Neural cell (in vitro differentiated cells): ENCODE data around the gene PPIL4. TPM values are rescaled to one million over a fixed set of nuclear protein-coding genes. Genes with fewer than 3 reads are reported as not detected.

Experiments
- H2AFZ ChIP-seq: fragments of 200-600, 300-800 bp; sonication (generic), shearing (Covaris generic); 2 replicates; pipeline ENCODE4 v1.6.0; 2014; ENCODE audit warnings: low read depth, mild to moderate bottlenecking, antibody characterized with exemption, low read length, moderate library complexity
- H3F3A ChIP-seq: fragments of 200-600 bp; shearing (Covaris generic); 2 replicates; pipeline ENCODE4 v1.6.1; 2016; ENCODE audit warnings: mild to moderate bottlenecking, moderate library complexity, mixed read lengths, antibody characterized with exemption, low read length; ENCODE audit not compliant: insufficient read depth, poor library complexity, severe bottlenecking
- H3K27ac ChIP-seq: fragments of 200-600, 300-800 bp; sonication (generic), shearing (Covaris generic); 2 replicates; pipeline ENCODE4 v1.5.1; 2014; ENCODE audit warnings: mild to moderate bottlenecking, low read length, moderate library complexity
- H3K27me3 ChIP-seq: fragments of 300-800, 200-600 bp; sonication (generic), shearing (Covaris generic); 2 replicates; pipeline ENCODE4 v1.6.0; 2014; ENCODE audit warnings: mild to moderate bottlenecking, low read depth, low read length, moderate library complexity; ENCODE audit not compliant: insufficient read depth
- H3K36me3 ChIP-seq: fragments of 300-800, 200-600 bp; sonication (generic), shearing (Covaris generic); 2 replicates; pipeline ENCODE4 v1.5.1; 2014; ENCODE audit warnings: mild to moderate bottlenecking, antibody characterized with exemption, low read length, moderate library complexity; ENCODE audit not compliant: insufficient read depth
- H3K4me2 ChIP-seq: fragments of 300-800, 200-600 bp; sonication (generic), shearing (Covaris generic); 2 replicates; pipeline ENCODE4 v1.6.0; 2014; ENCODE audit warnings: mild to moderate bottlenecking, low read length
- H3K4me3 ChIP-seq: fragments of 300-800, 200-600 bp; sonication (generic), shearing (Covaris generic); 2 replicates; pipeline ENCODE4 v1.5.1; 2014; ENCODE audit warnings: mild to moderate bottlenecking, low read length, moderate library complexity
- H3K79me2 ChIP-seq: fragments of 200-600 bp; shearing (Covaris generic); replicated peaks from 2 replicates; pipeline ENCODE4 v1.6.0; 2014; ENCODE audit warnings: mild to moderate bottlenecking, low read length, moderate library complexity; ENCODE audit not compliant: insufficient read depth
- H3K9ac ChIP-seq: fragments of 300-800, 200-600 bp; sonication (generic), shearing (Covaris generic); 2 replicates; pipeline ENCODE4 v1.6.1; 2016; ENCODE audit warnings: mild to moderate bottlenecking, low read length, mixed read lengths
- H3K9me2 ChIP-seq: fragments of 200-600 bp; shearing (Covaris generic); 2 replicates; pipeline ENCODE4 v1.6.1; 2016; ENCODE audit warnings: mild to moderate bottlenecking, low read length, mixed read lengths; ENCODE audit not compliant: insufficient read depth
- H3K9me3 ChIP-seq: fragments of 200-600, 300-800 bp; sonication (generic), shearing (Covaris generic); 2 replicates; pipeline ENCODE4 v1.6.1; 2016; ENCODE audit warnings: mild to moderate bottlenecking, mixed run types, low read length, moderate library complexity, mixed read lengths
- H4K20me1 ChIP-seq: fragments of 200-600 bp; shearing (Covaris generic); 2 replicates; pipeline ENCODE4 v1.6.1; 2016; ENCODE audit warnings: mild to moderate bottlenecking, mixed run types; ENCODE audit not compliant: insufficient read depth
- EP300 ChIP-seq: fragments of 450-650 bp; conservative IDR thresholded peaks from 2 replicates; pipeline ENCODE4 v1.6.1; 2014; ENCODE audit warnings: antibody characterized with exemption, mild to moderate bottlenecking, moderate library complexity; ENCODE audit not compliant: poor library complexity, severe bottlenecking
- EZH2 ChIP-seq: fragments of 200-600, 300-800 bp; shearing (Covaris generic), sonication (generic); IDR thresholded peaks from 2 replicates; pipeline ENCODE4 v1.6.1; 2014; ENCODE audit warnings: antibody characterized with exemption, low read length, borderline replicate concordance, mild to moderate bottlenecking; ENCODE audit not compliant: insufficient read depth, poor library complexity, severe bottlenecking
- MXI1 ChIP-seq: fragments of 450-650 bp; conservative IDR thresholded peaks from 2 replicates; pipeline ENCODE4 v1.6.1; 2014; ENCODE audit warnings: antibody characterized with exemption, mild to moderate bottlenecking; ENCODE audit not compliant: poor library complexity, severe bottlenecking
- POLR2AphosphoS5 ChIP-seq: IDR thresholded peaks from 2 replicates; pipeline ENCODE4 v1.6.1; 2012
- RAD21 ChIP-seq: fragments of 450-650 bp; conservative IDR thresholded peaks from 2 replicates; pipeline ENCODE4 v1.6.1; 2014; ENCODE audit warnings: antibody characterized with exemption, mild to moderate bottlenecking, moderate library complexity
- SMC3 ChIP-seq: fragments of 450-650 bp; conservative IDR thresholded peaks from 2 replicates; pipeline ENCODE4 v1.6.1; 2014; ENCODE audit warnings: antibody characterized with exemption, mild to moderate bottlenecking, moderate library complexity; ENCODE audit not compliant: poor library complexity
- TAF1 ChIP-seq: IDR thresholded peaks from 2 replicates; pipeline ENCODE4 v1.6.1; 2012; ENCODE audit warnings: low read depth
- polyA plus RNA-seq: library from polyadenylated mRNA; depleted of rRNA; stranded (reverse); fragments of >200 nt; gene quantifications from 2 replicates; pipeline ENCODE4 v1.2.3, GENCODE V29; 2014
- TF ChIP-seq, protein P1 (sequence below): fragments of 450-650 bp; IDR thresholded peaks from 2 replicates; pipeline ENCODE4 v1.5.1; 2014; ENCODE audit warnings: antibody characterized with exemption, mild to moderate bottlenecking, moderate library complexity; ENCODE audit not compliant: poor library complexity, severe bottlenecking
- TF ChIP-seq, protein P2 (sequence below): IDR thresholded peaks from 2 replicates; pipeline ENCODE4 v1.6.1; 2012; ENCODE audit warnings: borderline replicate concordance

The PPIL4 gene
- polyA plus RNA-seq, 1 donor from 2014 or later, result 57.2 TPM

DNA sequence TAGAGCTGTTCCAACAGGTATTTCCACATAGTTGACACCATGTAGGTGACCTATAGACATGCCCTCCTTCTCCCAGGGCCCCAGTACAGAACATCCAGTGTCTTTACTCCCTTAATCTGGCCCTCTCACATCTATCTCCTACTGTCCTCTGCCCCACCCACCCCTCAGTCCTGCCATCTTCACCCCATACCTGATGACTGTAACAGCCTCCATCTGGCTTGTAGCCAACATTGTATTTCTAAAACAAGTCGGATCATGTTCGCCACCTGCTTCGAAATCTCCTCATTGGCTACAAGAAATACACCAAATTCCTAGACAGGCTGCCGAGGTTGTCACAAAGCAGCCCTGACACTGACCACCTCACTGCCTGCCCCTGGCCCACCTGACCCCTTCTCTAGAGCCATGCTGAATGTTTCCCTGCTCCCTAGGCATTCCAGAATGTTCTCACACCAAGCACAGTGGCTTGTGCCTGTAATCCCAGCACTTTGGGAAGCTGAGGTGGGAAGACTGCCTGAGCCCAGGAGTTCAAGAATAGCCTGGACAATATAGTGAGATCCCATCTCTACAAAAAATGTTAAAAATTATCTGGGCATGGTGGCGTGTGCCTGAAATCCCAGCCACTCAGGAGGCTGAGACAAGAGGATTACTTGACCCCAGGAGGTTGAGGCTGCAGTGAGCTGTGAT is 67.1 kb downstream of the PPIL4 start:
- no peak for TF ChIP-seq EZH2
- no peak for TF ChIP-seq EP300
- TF ChIP-seq, protein P1, sequence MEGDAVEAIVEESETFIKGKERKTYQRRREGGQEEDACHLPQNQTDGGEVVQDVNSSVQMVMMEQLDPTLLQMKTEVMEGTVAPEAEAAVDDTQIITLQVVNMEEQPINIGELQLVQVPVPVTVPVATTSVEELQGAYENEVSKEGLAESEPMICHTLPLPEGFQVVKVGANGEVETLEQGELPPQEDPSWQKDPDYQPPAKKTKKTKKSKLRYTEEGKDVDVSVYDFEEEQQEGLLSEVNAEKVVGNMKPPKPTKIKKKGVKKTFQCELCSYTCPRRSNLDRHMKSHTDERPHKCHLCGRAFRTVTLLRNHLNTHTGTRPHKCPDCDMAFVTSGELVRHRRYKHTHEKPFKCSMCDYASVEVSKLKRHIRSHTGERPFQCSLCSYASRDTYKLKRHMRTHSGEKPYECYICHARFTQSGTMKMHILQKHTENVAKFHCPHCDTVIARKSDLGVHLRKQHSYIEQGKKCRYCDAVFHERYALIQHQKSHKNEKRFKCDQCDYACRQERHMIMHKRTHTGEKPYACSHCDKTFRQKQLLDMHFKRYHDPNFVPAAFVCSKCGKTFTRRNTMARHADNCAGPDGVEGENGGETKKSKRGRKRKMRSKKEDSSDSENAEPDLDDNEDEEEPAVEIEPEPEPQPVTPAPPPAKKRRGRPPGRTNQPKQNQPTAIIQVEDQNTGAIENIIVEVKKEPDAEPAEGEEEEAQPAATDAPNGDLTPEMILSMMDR, result no peak
- no peak for TF ChIP-seq SMC3
- TF ChIP-seq RAD21, result no peak
- TF ChIP-seq POLR2AphosphoS5, result no peak
- TF ChIP-seq, protein P2, sequence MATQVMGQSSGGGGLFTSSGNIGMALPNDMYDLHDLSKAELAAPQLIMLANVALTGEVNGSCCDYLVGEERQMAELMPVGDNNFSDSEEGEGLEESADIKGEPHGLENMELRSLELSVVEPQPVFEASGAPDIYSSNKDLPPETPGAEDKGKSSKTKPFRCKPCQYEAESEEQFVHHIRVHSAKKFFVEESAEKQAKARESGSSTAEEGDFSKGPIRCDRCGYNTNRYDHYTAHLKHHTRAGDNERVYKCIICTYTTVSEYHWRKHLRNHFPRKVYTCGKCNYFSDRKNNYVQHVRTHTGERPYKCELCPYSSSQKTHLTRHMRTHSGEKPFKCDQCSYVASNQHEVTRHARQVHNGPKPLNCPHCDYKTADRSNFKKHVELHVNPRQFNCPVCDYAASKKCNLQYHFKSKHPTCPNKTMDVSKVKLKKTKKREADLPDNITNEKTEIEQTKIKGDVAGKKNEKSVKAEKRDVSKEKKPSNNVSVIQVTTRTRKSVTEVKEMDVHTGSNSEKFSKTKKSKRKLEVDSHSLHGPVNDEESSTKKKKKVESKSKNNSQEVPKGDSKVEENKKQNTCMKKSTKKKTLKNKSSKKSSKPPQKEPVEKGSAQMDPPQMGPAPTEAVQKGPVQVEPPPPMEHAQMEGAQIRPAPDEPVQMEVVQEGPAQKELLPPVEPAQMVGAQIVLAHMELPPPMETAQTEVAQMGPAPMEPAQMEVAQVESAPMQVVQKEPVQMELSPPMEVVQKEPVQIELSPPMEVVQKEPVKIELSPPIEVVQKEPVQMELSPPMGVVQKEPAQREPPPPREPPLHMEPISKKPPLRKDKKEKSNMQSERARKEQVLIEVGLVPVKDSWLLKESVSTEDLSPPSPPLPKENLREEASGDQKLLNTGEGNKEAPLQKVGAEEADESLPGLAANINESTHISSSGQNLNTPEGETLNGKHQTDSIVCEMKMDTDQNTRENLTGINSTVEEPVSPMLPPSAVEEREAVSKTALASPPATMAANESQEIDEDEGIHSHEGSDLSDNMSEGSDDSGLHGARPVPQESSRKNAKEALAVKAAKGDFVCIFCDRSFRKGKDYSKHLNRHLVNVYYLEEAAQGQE, result no peak
- TF ChIP-seq TAF1, result no peak
- no peak for TF ChIP-seq MXI1
- Histone ChIP-seq H3K9me3 (no peaks in the 10 kb centered on the region), H3K27ac (no peak overlapping the region), H3K9me2 (no peaks in the 10 kb centered on the region), H3K36me3 (no peaks in the 10 kb centered on the region), H2AFZ (no peak overlapping the region), H3K4me2 (no peak overlapping the region), H3K9ac (no peak overlapping the region), H4K20me1 (no peaks in the 10 kb centered on the region), H3K79me2 (no peaks in the 10 kb centered on the region), H3K27me3 (no peaks in the 10 kb centered on the region), H3K4me3 (no peak overlapping the region), H3F3A (no peaks in the 10 kb centered on the region)

DNA sequence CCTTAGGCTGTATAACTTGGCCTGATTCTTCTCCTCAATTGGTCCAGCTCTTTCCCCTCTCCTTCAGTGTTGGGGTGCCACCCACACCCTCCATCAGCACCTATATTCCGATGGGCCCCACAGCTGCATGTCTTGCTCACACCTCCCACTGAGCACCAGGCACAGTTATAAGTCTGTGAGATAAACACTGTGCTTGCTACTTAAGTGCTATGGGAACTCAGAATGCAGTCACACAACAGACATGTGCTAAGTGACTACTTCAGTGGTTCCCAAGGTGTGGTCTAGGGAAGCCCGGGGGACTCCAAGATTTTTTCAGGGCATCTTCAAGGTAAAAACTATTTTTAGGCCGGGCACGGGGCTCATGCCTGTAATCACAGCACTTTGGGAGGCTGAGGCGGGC is 68.3 kb downstream of the PPIL4 start:
- H3K4me2 ChIP-seq, result no peak overlapping the region
- no peaks in the 10 kb centered on the region for H3K27me3 ChIP-seq
- H3K36me3 ChIP-seq, result no peaks in the 10 kb centered on the region
- no peaks in the 10 kb centered on the region for H3K9me2 ChIP-seq
- H4K20me1 ChIP-seq, result no peaks in the 10 kb centered on the region
- TF ChIP-seq SMC3, result no peak
- TF ChIP-seq, protein P1, result no peak
- no peak for TF ChIP-seq MXI1
- TF ChIP-seq EZH2, result no peak
- TF ChIP-seq, protein P2, result no peak
- TF ChIP-seq RAD21, result no peak
- TF ChIP-seq TAF1, result no peak
- no peak for TF ChIP-seq EP300
- TF ChIP-seq POLR2AphosphoS5, result no peak
- no peaks in the 10 kb centered on the region for H3K9me3 ChIP-seq
- H3K4me3 ChIP-seq, result no peak overlapping the region
- H2AFZ ChIP-seq, result no peak overlapping the region
- H3K27ac ChIP-seq, result no peak overlapping the region
- no peaks in the 10 kb centered on the region for H3K79me2 ChIP-seq
- H3F3A ChIP-seq, result no peaks in the 10 kb centered on the region
- H3K9ac ChIP-seq, result no peak overlapping the region
